ENCODE data around the gene CSK. TPM values are rescaled to one million over a fixed set of nuclear protein-coding genes. Genes with fewer than 3 reads are reported as not detected.

Gene CSK
- total and polyA plus RNA-seq, 2 of the 8 experiments (the other 6 are each of a cell fraction or from before 2014, with no cell fraction given), result 13.7 to 50.2 TPM

- TF ChIP-seq, protein P1, sequence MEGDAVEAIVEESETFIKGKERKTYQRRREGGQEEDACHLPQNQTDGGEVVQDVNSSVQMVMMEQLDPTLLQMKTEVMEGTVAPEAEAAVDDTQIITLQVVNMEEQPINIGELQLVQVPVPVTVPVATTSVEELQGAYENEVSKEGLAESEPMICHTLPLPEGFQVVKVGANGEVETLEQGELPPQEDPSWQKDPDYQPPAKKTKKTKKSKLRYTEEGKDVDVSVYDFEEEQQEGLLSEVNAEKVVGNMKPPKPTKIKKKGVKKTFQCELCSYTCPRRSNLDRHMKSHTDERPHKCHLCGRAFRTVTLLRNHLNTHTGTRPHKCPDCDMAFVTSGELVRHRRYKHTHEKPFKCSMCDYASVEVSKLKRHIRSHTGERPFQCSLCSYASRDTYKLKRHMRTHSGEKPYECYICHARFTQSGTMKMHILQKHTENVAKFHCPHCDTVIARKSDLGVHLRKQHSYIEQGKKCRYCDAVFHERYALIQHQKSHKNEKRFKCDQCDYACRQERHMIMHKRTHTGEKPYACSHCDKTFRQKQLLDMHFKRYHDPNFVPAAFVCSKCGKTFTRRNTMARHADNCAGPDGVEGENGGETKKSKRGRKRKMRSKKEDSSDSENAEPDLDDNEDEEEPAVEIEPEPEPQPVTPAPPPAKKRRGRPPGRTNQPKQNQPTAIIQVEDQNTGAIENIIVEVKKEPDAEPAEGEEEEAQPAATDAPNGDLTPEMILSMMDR (IDR thresholded peaks at IDR 0.05; ENCODE audit: control extremely low read depth in 1 of 3, insufficient read depth in 1 of 3, low read depth in 1 of 3, low read length in 3 of 3), result no peak
- TF ChIP-seq EP300 (IDR thresholded peaks at IDR 0.05; ENCODE audit: borderline replicate concordance in 1 of 2, low read depth in 2 of 2, low read length in 2 of 2), result no peak
These were observed 41.4 kb downstream of the CSK start (continued) for GRCh38 chr15:74823324-74823723.
